ENCODE measurements around the gene ETNK1.

ETNK1 gene

DNA sequence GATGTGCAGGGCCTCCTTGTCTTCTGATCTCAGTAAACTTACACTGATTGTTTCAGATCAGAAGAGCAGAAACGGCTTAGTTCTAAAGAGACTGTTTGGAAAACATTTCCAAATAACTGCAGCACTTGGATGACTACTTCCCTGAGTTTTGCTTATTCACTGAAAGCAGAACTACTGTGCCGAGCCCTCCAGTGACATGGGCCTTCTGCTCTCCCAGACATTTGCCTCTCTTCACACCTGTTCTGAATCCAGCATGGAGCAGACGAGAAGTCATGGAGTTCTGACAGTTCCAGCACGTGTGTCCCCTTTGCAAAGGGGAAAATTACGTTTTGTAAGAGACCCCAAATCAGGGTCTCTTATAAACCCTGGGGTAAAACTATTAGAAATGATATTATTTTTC is 31.4 kb downstream of the ETNK1 start:
- TF ChIP-seq, protein P1, sequence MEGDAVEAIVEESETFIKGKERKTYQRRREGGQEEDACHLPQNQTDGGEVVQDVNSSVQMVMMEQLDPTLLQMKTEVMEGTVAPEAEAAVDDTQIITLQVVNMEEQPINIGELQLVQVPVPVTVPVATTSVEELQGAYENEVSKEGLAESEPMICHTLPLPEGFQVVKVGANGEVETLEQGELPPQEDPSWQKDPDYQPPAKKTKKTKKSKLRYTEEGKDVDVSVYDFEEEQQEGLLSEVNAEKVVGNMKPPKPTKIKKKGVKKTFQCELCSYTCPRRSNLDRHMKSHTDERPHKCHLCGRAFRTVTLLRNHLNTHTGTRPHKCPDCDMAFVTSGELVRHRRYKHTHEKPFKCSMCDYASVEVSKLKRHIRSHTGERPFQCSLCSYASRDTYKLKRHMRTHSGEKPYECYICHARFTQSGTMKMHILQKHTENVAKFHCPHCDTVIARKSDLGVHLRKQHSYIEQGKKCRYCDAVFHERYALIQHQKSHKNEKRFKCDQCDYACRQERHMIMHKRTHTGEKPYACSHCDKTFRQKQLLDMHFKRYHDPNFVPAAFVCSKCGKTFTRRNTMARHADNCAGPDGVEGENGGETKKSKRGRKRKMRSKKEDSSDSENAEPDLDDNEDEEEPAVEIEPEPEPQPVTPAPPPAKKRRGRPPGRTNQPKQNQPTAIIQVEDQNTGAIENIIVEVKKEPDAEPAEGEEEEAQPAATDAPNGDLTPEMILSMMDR (IDR thresholded peaks at IDR 0.05; ENCODE audit: low read depth, low read length, missing control alignments), result no peak

DNA sequence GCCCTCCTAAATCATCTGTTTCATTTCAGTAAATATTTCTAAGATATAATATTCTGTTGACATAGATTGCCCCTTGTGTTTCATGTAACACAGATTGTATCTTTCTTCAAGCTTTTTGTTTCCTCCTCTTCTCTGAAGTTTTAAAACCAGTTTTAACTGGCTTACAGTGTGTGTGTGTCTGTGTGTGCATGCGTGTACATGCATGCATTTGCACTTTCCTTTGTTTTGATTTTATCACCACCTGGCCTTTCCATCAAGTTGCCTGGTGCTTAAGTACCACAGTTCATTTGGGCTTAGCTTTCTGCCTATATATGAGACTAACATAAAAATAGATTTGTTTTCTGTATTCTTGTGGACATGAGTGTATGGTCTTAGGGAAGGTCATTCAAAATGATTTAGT is 31.9 kb downstream of the ETNK1 start:
- TF ChIP-seq, protein P1 (IDR thresholded peaks at IDR 0.05; ENCODE audit: low read depth, low read length, missing control alignments), result no peak
- no peak for DNase-seq (ENCODE audit: low read depth)
- H3K4me3 ChIP-seq (ENCODE audit: low read depth, low read length), result no peak overlapping the region

More for the DNA sequence above, 31.4 kb downstream of the ETNK1 start:
- H3K4me3 ChIP-seq (ENCODE audit: low read depth, low read length), result no peak overlapping the region
- no peak for DNase-seq (ENCODE audit: low read depth)

DNA sequence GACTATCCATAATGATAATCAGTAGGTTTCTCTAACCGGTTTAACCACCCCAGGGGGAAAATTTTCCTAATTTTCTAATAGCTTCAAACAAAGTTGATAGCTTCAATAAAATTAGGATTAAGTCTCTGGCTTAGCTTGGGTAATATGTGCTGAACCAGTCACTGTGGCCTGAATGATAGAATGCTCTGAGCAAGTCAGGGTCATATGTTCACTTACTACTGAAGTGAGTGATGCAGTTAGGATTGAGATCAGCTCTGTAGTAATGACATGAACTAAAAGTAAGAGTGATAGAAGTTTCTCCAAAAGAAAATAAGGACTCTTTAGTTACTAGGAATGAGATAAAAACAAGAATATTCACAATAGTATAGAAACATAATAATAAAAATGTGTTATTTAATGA is 32.6 kb downstream of the ETNK1 start:
- TF ChIP-seq, protein P1 (IDR thresholded peaks at IDR 0.05; ENCODE audit: low read depth, low read length, missing control alignments), result no peak
- no peak for DNase-seq (ENCODE audit: low read depth)
- no peak overlapping the region for H3K4me3 ChIP-seq (ENCODE audit: low read depth, low read length)

DNA sequence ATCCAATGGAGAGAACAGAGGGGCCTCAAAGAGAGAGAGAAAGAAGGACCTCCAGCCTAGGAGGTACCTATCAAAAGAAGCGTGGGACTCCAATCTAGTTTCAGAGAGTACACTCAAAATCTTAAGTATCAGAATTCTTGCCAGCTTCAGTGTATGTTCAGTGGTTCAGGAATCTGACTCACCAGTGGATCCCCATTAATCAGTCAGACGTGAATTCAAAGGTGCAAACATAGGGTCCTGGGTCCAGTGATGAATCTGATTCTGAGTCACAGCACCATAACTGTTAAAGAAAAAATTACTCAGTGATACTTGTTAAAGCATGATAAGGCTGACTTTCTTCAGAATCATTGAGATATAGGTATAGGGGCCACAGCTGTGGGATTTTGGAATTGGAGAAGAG is 33.2 kb downstream of the ETNK1 start:
- no peak overlapping the region for H3K4me3 ChIP-seq (ENCODE audit: low read depth, low read length)
- no peak for DNase-seq (ENCODE audit: low read depth)
- TF ChIP-seq, protein P1 (IDR thresholded peaks at IDR 0.05; ENCODE audit: low read depth, low read length, missing control alignments), result no peak

DNA sequence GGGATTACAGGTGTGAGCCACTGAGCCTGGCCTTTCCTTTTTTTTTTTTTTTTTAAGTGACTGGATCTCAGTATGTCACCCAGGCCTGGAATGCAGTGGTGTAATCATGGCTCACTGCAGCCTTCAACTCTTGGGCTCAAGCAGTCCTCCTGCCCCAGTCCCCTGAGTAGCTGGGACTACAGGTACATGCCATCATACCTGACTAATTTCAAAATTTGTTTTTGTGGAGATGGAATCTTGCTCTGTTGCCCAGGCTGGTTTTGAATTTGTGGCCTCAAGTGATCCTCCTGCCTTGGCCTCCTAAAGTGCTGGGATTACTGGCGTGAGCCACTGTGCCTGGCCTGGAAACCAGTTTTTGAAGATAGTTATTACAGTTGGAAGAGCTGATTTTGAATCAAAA is 37.4 kb downstream of the ETNK1 start:
- no peak overlapping the region for H3K4me3 ChIP-seq (ENCODE audit: low read depth, low read length)
- TF ChIP-seq, protein P1 (IDR thresholded peaks at IDR 0.05; ENCODE audit: low read depth, low read length, missing control alignments), result no peak
- no peak for DNase-seq (ENCODE audit: low read depth)

DNA sequence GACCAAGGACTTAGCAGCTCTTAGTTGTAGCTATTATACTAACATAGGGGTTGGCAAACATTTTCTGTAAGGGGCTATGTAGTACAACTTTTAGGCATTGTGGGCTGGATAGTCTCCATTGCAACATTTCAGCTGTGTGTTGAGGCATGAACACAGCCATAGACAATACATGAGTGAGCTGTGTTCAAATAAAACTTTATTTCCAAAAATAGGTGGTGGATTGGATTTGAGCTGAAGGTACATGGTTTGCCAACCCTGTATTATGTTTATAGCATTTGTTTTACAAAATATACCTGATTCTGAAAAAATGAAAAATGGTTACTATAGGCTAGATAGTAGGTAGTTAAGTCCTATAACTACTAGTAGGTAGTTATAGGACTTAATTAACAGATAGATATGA is 40.5 kb downstream of the ETNK1 start:
- H3K4me3 ChIP-seq (ENCODE audit: low read depth, low read length), result no peak overlapping the region
- TF ChIP-seq, protein P1 (IDR thresholded peaks at IDR 0.05; ENCODE audit: low read depth, low read length, missing control alignments), result no peak
- DNase-seq (ENCODE audit: low read depth), result no peak

DNA sequence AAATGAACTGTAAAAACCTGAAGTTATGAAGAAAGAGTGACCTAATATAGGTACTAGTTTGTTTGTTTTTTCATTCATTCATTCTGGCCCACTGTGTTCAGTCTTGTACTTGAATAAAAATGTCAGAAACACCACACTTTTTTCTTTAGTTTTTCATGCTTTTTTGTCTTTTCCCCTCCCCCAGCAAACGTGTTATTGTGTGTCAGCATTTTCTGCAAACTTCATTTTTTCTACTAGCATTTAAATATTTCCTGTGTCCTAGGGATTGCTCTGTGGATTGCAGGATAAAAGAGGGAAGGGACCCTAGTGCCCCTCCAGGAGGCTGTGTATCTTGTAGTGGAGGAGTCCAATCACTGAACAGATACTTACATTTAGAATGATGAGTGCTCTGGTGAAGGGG is 42.2 kb downstream of the ETNK1 start:
- TF ChIP-seq, protein P1 (IDR thresholded peaks at IDR 0.05; ENCODE audit: low read depth, low read length, missing control alignments), result no peak
- DNase-seq (ENCODE audit: low read depth), result no peak
- no peak overlapping the region for H3K4me3 ChIP-seq (ENCODE audit: low read depth, low read length)

Data from GM12864 (cell line).